CD14-positive monocyte (primary cell): ENCODE results near the gene USP24. TPM values are rescaled to one million over a fixed set of nuclear protein-coding genes. Genes with fewer than 3 reads are reported as not detected.

Experiments
- DNase-seq, 3 donors: peaks; one replicate each; pipeline ENCODE4 v3.0.0-alpha.2; 2011 to 2022
- H2AFZ ChIP-seq: 2 replicates; pipeline ENCODE4 v1.6.0; 2012; ENCODE audit warnings: mild to moderate bottlenecking, low read depth, low read length, inconsistent platforms; ENCODE audit not compliant: insufficient read depth, poor library complexity, severe bottlenecking
- H3K27ac ChIP-seq, 2 donors: 1 replicate in 1 of 2; 2 replicates in 1 of 2; pipeline ENCODE4 v1.5.1; 2012 to 2013; ENCODE audit warnings: low read length in 2 of 2, control low read depth in 1 of 2, inconsistent platforms in 1 of 2, low read depth in 1 of 2, mild to moderate bottlenecking in 1 of 2
- H3K27me3 ChIP-seq, 2 donors: one replicate each; pipeline versions ENCODE4 v1.6.0 to v1.6.1; 2011 to 2013; ENCODE audit warnings: low read length in 2 of 2; ENCODE audit not compliant: control insufficient read depth in 2 of 2, insufficient read depth in 2 of 2
- H3K36me3 ChIP-seq, 2 donors: replicated peaks in 1 of 2; 1 replicate in 1 of 2; 2 replicates in 1 of 2; pipeline versions ENCODE4 v1.5.1 to v1.6.1; 2012 to 2013; ENCODE audit warnings: low read length in 2 of 2, control low read depth in 1 of 2, inconsistent platforms in 1 of 2, mild to moderate bottlenecking in 1 of 2; ENCODE audit not compliant: insufficient read depth in 2 of 2, control insufficient read depth in 1 of 2
- H3K4me1 ChIP-seq, 2 donors: 1 replicate in 1 of 2; 2 replicates in 1 of 2; pipeline versions ENCODE4 v1.5.1 to v1.6.1; 2012 to 2013; ENCODE audit warnings: low read length in 2 of 2, control low read depth in 1 of 2, inconsistent platforms in 1 of 2, mild to moderate bottlenecking in 1 of 2, moderate library complexity in 1 of 2; ENCODE audit not compliant: insufficient read depth in 2 of 2, control insufficient read depth in 1 of 2
- H3K4me2 ChIP-seq: replicated peaks from 2 replicates; pipeline ENCODE3; 2012; ENCODE audit warnings: low read length, moderate library complexity, mild to moderate bottlenecking; ENCODE audit not compliant: poor library complexity, severe bottlenecking; ENCODE audit errors: extremely low read depth
- H3K4me3 ChIP-seq, 3 experiments: fragments of 200-600 bp in 1 of 3; sonication (generic) in 1 of 3; replicated peaks in 1 of 3; 1 replicate in 2 of 3; 2 replicates in 1 of 3; pipeline ENCODE4 v1.5.1; 2011 to 2013; ENCODE audit warnings: low read length in 3 of 3, mild to moderate bottlenecking in 3 of 3, control low read depth in 2 of 3, low read depth in 2 of 3, inconsistent platforms in 1 of 3, moderate library complexity in 1 of 3
- H3K79me2 ChIP-seq: 2 replicates; pipeline ENCODE4 v1.6.0; 2012; ENCODE audit warnings: mild to moderate bottlenecking, control low read depth, inconsistent platforms, low read length, moderate library complexity; ENCODE audit not compliant: insufficient read depth
- H3K9ac ChIP-seq: 2 replicates; pipeline ENCODE4 v1.6.0; 2017; ENCODE audit warnings: low read length, mild to moderate bottlenecking; ENCODE audit not compliant: insufficient read depth, poor library complexity, severe bottlenecking
- H3K9me3 ChIP-seq, 2 donors: replicated peaks in 1 of 2; 1 replicate in 1 of 2; 2 replicates in 1 of 2; pipeline versions ENCODE4 v1.5.1 to v1.6.1; 2012 to 2013; ENCODE audit warnings: low read length in 2 of 2, control low read depth in 1 of 2; ENCODE audit not compliant: control insufficient read depth in 1 of 2, insufficient read depth in 1 of 2
- H4K20me1 ChIP-seq: 2 replicates; pipeline ENCODE4 v1.6.0; 2012; ENCODE audit warnings: mild to moderate bottlenecking, low read length, control low read depth, moderate library complexity; ENCODE audit not compliant: insufficient read depth
- H3K27ac Mint-ChIP-seq, 7 donors: one replicate each; pipeline ENCODE4 v1.8.0; 2020; ENCODE audit warnings: mild to moderate bottlenecking in 7 of 7, mixed read lengths in 7 of 7, moderate library complexity in 6 of 7, inconsistent platforms in 2 of 7
- H3K27me3 Mint-ChIP-seq, 3 donors: one replicate each; pipeline ENCODE4 v1.8.0; 2021 to 2022; ENCODE audit warnings: low read depth in 3 of 3, mild to moderate bottlenecking in 3 of 3, mixed read lengths in 3 of 3, moderate library complexity in 3 of 3, inconsistent platforms in 1 of 3
- H3K36me3 Mint-ChIP-seq, 2 donors: one replicate each; pipeline ENCODE4 v1.8.0; 2020; ENCODE audit warnings: mixed read lengths in 2 of 2, inconsistent platforms in 1 of 2, mild to moderate bottlenecking in 1 of 2
- H3K4me1 Mint-ChIP-seq: one replicate; pipeline ENCODE4 v1.8.0; 2020; ENCODE audit warnings: mild to moderate bottlenecking, mixed read lengths
- H3K4me3 Mint-ChIP-seq, 2 donors: one replicate each; pipeline ENCODE4 v1.8.0; 2020; ENCODE audit warnings: mild to moderate bottlenecking in 2 of 2, mixed read lengths in 2 of 2, moderate library complexity in 1 of 2
- H3K9me3 Mint-ChIP-seq, 7 donors: one replicate each; pipeline ENCODE4 v1.8.0; 2020 to 2022; ENCODE audit warnings: mixed read lengths in 7 of 7, mild to moderate bottlenecking in 6 of 7, moderate library complexity in 6 of 7, inconsistent platforms in 2 of 7
- CTCF ChIP-seq: fragments of 200-600 bp; IDR thresholded peaks from one replicate; pipeline ENCODE4 v1.8.0; 2022; ENCODE audit warnings: antibody characterized with exemption, mild to moderate bottlenecking
- WGBS: methylation state at CpG from one replicate; pipeline ENCODE4 v1.1.5; 2013; ENCODE audit warnings: missing lambda C conversion rate; ENCODE audit not compliant: insufficient coverage; 5-methylcytosine and 5-hydroxymethylcytosine counted together
- intact Hi-C, 2 donors: fragments of 100-400 bp; cut with micrococcal nuclease; formaldehyde crosslinking; loops; one replicate each; pipeline versions ENCODE4 v1.15.0 to v1.15.1; 2023
- polyA plus RNA-seq, 3 donors: library from polyadenylated mRNA; depleted of rRNA in 1 of 3; unstranded in 2 of 3; stranded (reverse) in 1 of 3; fragments of 300-500 nt in 2 of 3; fragments of >200 nt in 1 of 3; fragmentation: Illumina TruSeq in 2 of 3; gene quantifications; 1 replicate in 2 of 3; 2 replicates in 1 of 3; pipeline ENCODE4 v1.2.3, GENCODE V29; 2012 to 2021

USP24 gene
- polyA plus RNA-seq, 3 donors = 1.1 to 14.2 (median 2.1) TPM

- intact Hi-C loops = no loop called here
- Histone ChIP-seq H4K20me1 (peaks cover 94% of the 10 kb centered on the region), H3K4me2 (no peak overlapping the region), H3K9me3 (peaks cover 0 to 3% of the 10 kb centered on the region in 2 donors), H3K27me3 (no peaks in the 10 kb centered on the region), H3K27ac (no peak overlapping the region), H3K79me2 (peaks cover 97% of the 10 kb centered on the region), H2AFZ (no peak overlapping the region), H3K9ac (no peak overlapping the region), H3K4me1 (peaks cover 10% of the 10 kb centered on the region in 2 donors), H3K4me3 (no peak overlapping the region), H3K36me3 (peaks cover 0 to under 1% of the 10 kb centered on the region in 2 donors)
- Mint-ChIP-seq H3K4me3 (no peak overlapping the region), H3K27me3 (peaks cover 0 to 2% (median 0%) of the 10 kb centered on the region in 3 donors), H3K36me3 (peaks cover 6% of the 10 kb centered on the region in 2 donors), H3K27ac (no peak overlapping the region), H3K4me1 (peaks cover 30% of the 10 kb centered on the region), H3K9me3 (peaks cover 0 to 7% (median 3%) of the 10 kb centered on the region in 7 donors)
- WGBS = 95% methylated on average over 3 of the region's 4 CpGs
- no peak for TF ChIP-seq CTCF
- no peak for DNase-seq
Measured at GRCh38 chr1:55190109-55190508, 25.1 kb downstream of the USP24 start.

GRCh38 chr1:55188909-55189308, 26.3 kb downstream of the USP24 start:
- Histone ChIP-seq H3K9me3 (peaks cover 8 to 11% of the 10 kb centered on the region in 2 donors), H3K27me3 (no peaks in the 10 kb centered on the region), H3K9ac (no peak overlapping the region), H3K36me3 (peaks cover 0 to 8% of the 10 kb centered on the region in 2 donors), H3K4me3 (no peak overlapping the region), H3K4me2 (no peak overlapping the region), H2AFZ (no peak overlapping the region), H3K4me1 (no peaks in the 10 kb centered on the region), H3K79me2 (peaks cover 99% of the 10 kb centered on the region), H3K27ac (no peak overlapping the region), H4K20me1 (peaks cover 90% of the 10 kb centered on the region)
- Mint-ChIP-seq H3K9me3 (peaks cover 9 to 16% (median 10%) of the 10 kb centered on the region in 7 donors), H3K36me3 (peaks cover 9% of the 10 kb centered on the region in 2 donors), H3K4me3 (no peak overlapping the region), H3K27me3 (no peaks in the 10 kb centered on the region), H3K4me1 (peaks cover 20% of the 10 kb centered on the region), H3K27ac (peak overlapping the region in 1 of 7 donors; percentile 3)
- TF ChIP-seq CTCF = no peak
- WGBS = no CpG with 5 or more reads among the region's 5 CpGs
- no peak for DNase-seq
- intact Hi-C loops = loop anchor here in 1 of 2 donors (10.0 kb wide), 1 partner anchor 86 kb away; no protein-coding TSS in a partner anchor
